GM23338 (cell line): ENCODE data around the gene ATP2B1. TPM values are rescaled to one million over a fixed set of nuclear protein-coding genes. Genes with fewer than 3 reads are reported as not detected.

Experiments used
- ATAC-seq: fragments of 200-7000 bp; cut with Tn5 transposase; 3 replicates; pipeline ENCODE4 v1.9.1; 2020
- DNase-seq: peaks from one replicate; pipeline ENCODE4 v3.0.0-alpha.2; 2015; ENCODE audit warnings: low spot score
- H2AFZ ChIP-seq: fragments of 200-600 bp; sonication (generic); 2 replicates; pipeline ENCODE4 v1.8.0; 2016; ENCODE audit warnings: antibody characterized with exemption, mild to moderate bottlenecking, moderate library complexity
- H3F3A ChIP-seq: fragments of 200-600 bp; sonication (generic); replicated peaks from 2 replicates; pipeline ENCODE4 v1.8.0; 2017; ENCODE audit warnings: antibody characterized with exemption, mixed run types, low read depth
- H3K27ac ChIP-seq: fragments of 200-600 bp; sonication (generic); 2 replicates; pipeline ENCODE4 v1.6.1; 2016; ENCODE audit warnings: low read depth
- H3K27me3 ChIP-seq: fragments of 200-600 bp; sonication (generic); 2 replicates; pipeline ENCODE4 v1.8.0; 2016; ENCODE audit warnings: mild to moderate bottlenecking, mixed run types, moderate library complexity; ENCODE audit not compliant: insufficient read depth
- H3K36me3 ChIP-seq: fragments of 200-600 bp; sonication (generic); 2 replicates; pipeline ENCODE4 v1.8.0; 2016; ENCODE audit warnings: mild to moderate bottlenecking; ENCODE audit not compliant: insufficient read depth
- H3K4me1 ChIP-seq: fragments of 200-600 bp; sonication (generic); 2 replicates; pipeline ENCODE4 v1.8.0; 2016; ENCODE audit warnings: mild to moderate bottlenecking, moderate library complexity; ENCODE audit not compliant: insufficient read depth
- H3K4me2 ChIP-seq: fragments of 200-600 bp; sonication (generic); 2 replicates; pipeline ENCODE4 v1.7.1; 2017; ENCODE audit warnings: mixed run types
- H3K4me3 ChIP-seq: fragments of 200-600 bp; sonication (generic); 2 replicates; pipeline ENCODE4 v1.6.1; 2016; ENCODE audit warnings: mixed run types
- H3K79me2 ChIP-seq: fragments of 200-600 bp; sonication (generic); replicated peaks from 2 replicates; pipeline ENCODE4 v1.8.0; 2017; ENCODE audit warnings: mild to moderate bottlenecking; ENCODE audit not compliant: insufficient read depth
- H3K9me2 ChIP-seq: fragments of 200-600 bp; sonication (generic); 2 replicates; pipeline ENCODE4 v1.8.0; 2017; ENCODE audit not compliant: insufficient read depth
- H4K20me1 ChIP-seq: fragments of 200-600 bp; sonication (generic); replicated peaks from 2 replicates; pipeline ENCODE4 v1.8.0; 2017; ENCODE audit warnings: mild to moderate bottlenecking; ENCODE audit not compliant: insufficient read depth
- H3K27ac Mint-ChIP-seq: 2 replicates; pipeline ENCODE4 v1.8.0; 2020; ENCODE audit warnings: inconsistent platforms, mild to moderate bottlenecking, moderate library complexity, mixed read lengths
- H3K27me3 Mint-ChIP-seq: 3 replicates; pipeline ENCODE4 v1.8.0; 2022; ENCODE audit warnings: low read depth, mild to moderate bottlenecking, moderate library complexity, mixed read lengths, inconsistent platforms; ENCODE audit not compliant: insufficient read depth, poor library complexity
- H3K36me3 Mint-ChIP-seq: 3 replicates; pipeline ENCODE4 v1.8.0; 2021; ENCODE audit warnings: low read depth, mild to moderate bottlenecking, inconsistent platforms, moderate library complexity, mixed read lengths
- H3K4me1 Mint-ChIP-seq: 3 replicates; pipeline ENCODE4 v1.8.0; 2020; ENCODE audit warnings: mild to moderate bottlenecking, inconsistent platforms, mixed read lengths
- H3K4me3 Mint-ChIP-seq: 3 replicates; pipeline ENCODE4 v1.8.0; 2021; ENCODE audit warnings: moderate library complexity, mild to moderate bottlenecking, inconsistent platforms, mixed read lengths
- H3K9me3 Mint-ChIP-seq: 3 replicates; pipeline ENCODE4 v1.8.0; 2020; ENCODE audit warnings: moderate library complexity, mild to moderate bottlenecking, inconsistent platforms, mixed read lengths
- CREB1 ChIP-seq: fragments of 250-450 bp; sonication (Bioruptor Pico); IDR thresholded peaks from 2 replicates; pipeline ENCODE4 v1.5.0; 2020; ENCODE audit warnings: low read depth, mild to moderate bottlenecking, moderate library complexity
- EZH2 ChIP-seq: fragments of 200-600 bp; sonication (generic); IDR thresholded peaks from one replicate; pipeline ENCODE4 v1.8.0; 2017; ENCODE audit warnings: antibody characterized with exemption, mild to moderate bottlenecking, low read depth; ENCODE audit not compliant: unreplicated experiment
- EZH2phosphoT487 ChIP-seq: fragments of 200-600 bp; sonication (generic); IDR thresholded peaks from one replicate; pipeline ENCODE4 v1.8.1; 2018; ENCODE audit warnings: antibody characterized with exemption; ENCODE audit not compliant: unreplicated experiment
- JUNB ChIP-seq: IDR thresholded peaks from one replicate; pipeline ENCODE4 v1.6.1; 2016; ENCODE audit warnings: antibody characterized with exemption; ENCODE audit not compliant: unreplicated experiment
- NANOG ChIP-seq: IDR thresholded peaks from 2 replicates; pipeline ENCODE4 v1.6.1; 2016; ENCODE audit warnings: antibody characterized with exemption, borderline replicate concordance
- POLR2AphosphoS5 ChIP-seq: IDR thresholded peaks from 2 replicates; pipeline ENCODE4 v1.6.1; 2016; ENCODE audit warnings: antibody characterized with exemption, low read depth
- STAT1 ChIP-seq: IDR thresholded peaks from one replicate; pipeline ENCODE4 v1.6.1; 2016; ENCODE audit warnings: antibody characterized with exemption; ENCODE audit not compliant: unreplicated experiment
- ZNF114 ChIP-seq: fragments of 250-450 bp; sonication (Bioruptor Pico); IDR thresholded peaks from 2 replicates; pipeline ENCODE4 v1.5.0; 2020; ENCODE audit warnings: mild to moderate bottlenecking, moderate library complexity
- ZNF331 ChIP-seq: fragments of 250-450 bp; sonication (Bioruptor Pico); IDR thresholded peaks from 2 replicates; pipeline ENCODE4 v1.5.0; 2020; ENCODE audit warnings: low read depth, mild to moderate bottlenecking, moderate library complexity
- polyA plus RNA-seq: library from polyadenylated mRNA; unstranded; fragments of >200 nt; fragmentation: Nextera tagmentation; extraction: Ambion mirVana; gene quantifications from 2 replicates; pipeline ENCODE4 v1.2.1, GENCODE V29; 2016
- total RNA-seq: library from RNA; depleted of rRNA; stranded (reverse); fragments of >200 nt; shearing (Covaris generic); gene quantifications from 2 replicates; pipeline ENCODE4 v1.2.3, GENCODE V29; 2014
- TF ChIP-seq, protein P1 (sequence below): IDR thresholded peaks from one replicate; pipeline ENCODE4 v1.6.1; 2018; ENCODE audit warnings: antibody characterized with exemption; ENCODE audit not compliant: unreplicated experiment
- TF ChIP-seq, protein P2 (sequence below): fragments of 250-450 bp; sonication (Bioruptor Pico); IDR thresholded peaks from 2 replicates; pipeline ENCODE4 v1.5.0; 2020; ENCODE audit warnings: mild to moderate bottlenecking, moderate library complexity
- TF ChIP-seq, protein P3 (sequence below), 2 experiments: fragments of 200-600 bp in 1 of 2; sonication (generic) in 1 of 2; conservative IDR thresholded peaks; 2 replicates each; pipeline versions ENCODE4 v1.5.1 to v1.6.1; 2016 to 2017; ENCODE audit warnings: antibody characterized with exemption in 2 of 2, low read depth in 2 of 2, mild to moderate bottlenecking in 2 of 2, moderate library complexity in 1 of 2
- TF ChIP-seq, protein P4 (sequence below): IDR thresholded peaks from 2 replicates; pipeline ENCODE4 v1.6.1; 2016; ENCODE audit warnings: antibody characterized with exemption

Gene ATP2B1
- total and polyA plus RNA-seq, 2 experiments from 2014 or later = 39.3 to 42.3 TPM

DNA sequence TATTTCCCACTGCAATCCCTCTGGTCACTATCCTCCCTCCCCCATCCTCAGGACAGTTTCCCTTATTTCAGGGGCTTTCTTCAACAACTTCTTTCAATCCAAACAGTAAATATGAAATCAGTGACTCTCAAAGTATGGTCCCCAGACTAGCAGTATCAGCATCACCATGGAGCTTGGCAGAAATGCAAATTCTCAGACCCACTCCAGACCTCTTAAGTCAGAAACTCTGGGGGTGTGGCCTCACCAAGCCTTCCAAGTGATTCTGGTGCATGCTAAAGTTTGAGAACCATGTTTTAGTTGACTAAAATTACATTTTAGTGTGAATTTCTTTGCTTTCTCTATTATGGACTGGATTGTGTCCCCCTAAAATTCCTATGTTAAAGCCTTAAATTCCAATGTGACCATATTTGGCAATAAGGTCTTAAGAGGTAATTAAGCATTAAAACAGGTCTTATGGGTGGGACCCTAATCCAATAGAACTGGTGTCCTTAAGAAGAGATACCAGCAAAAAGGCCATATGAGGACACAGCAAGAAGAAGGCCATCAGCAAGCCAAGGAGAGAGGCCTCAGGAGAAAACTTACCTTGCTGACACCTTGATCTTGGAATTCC is 23.2 kb downstream of the ATP2B1 start:
- Histone ChIP-seq H3K27me3 (no peaks in the 10 kb centered on the region), H2AFZ (no peak overlapping the region), H3F3A (no peaks in the 10 kb centered on the region), H3K27ac (no peak overlapping the region), H4K20me1 (peaks cover 10% of the 10 kb centered on the region), H3K4me2 (no peak overlapping the region), H3K4me3 (no peak overlapping the region), H3K9me2 (no peaks in the 10 kb centered on the region), H3K4me1 (peaks cover 11% of the 10 kb centered on the region), H3K79me2 (peaks cover 87% of the 10 kb centered on the region), H3K36me3 (no peaks in the 10 kb centered on the region)
- no peak for DNase-seq
- H3K27ac Mint-ChIP-seq = peak overlapping the region; percentile 57
- no peaks in the 10 kb centered on the region for H3K27me3 Mint-ChIP-seq
- no peak for TF ChIP-seq CREB1 (CRISPR knock-in tag)
- no peak for TF ChIP-seq JUNB
- TF ChIP-seq, protein P1, sequence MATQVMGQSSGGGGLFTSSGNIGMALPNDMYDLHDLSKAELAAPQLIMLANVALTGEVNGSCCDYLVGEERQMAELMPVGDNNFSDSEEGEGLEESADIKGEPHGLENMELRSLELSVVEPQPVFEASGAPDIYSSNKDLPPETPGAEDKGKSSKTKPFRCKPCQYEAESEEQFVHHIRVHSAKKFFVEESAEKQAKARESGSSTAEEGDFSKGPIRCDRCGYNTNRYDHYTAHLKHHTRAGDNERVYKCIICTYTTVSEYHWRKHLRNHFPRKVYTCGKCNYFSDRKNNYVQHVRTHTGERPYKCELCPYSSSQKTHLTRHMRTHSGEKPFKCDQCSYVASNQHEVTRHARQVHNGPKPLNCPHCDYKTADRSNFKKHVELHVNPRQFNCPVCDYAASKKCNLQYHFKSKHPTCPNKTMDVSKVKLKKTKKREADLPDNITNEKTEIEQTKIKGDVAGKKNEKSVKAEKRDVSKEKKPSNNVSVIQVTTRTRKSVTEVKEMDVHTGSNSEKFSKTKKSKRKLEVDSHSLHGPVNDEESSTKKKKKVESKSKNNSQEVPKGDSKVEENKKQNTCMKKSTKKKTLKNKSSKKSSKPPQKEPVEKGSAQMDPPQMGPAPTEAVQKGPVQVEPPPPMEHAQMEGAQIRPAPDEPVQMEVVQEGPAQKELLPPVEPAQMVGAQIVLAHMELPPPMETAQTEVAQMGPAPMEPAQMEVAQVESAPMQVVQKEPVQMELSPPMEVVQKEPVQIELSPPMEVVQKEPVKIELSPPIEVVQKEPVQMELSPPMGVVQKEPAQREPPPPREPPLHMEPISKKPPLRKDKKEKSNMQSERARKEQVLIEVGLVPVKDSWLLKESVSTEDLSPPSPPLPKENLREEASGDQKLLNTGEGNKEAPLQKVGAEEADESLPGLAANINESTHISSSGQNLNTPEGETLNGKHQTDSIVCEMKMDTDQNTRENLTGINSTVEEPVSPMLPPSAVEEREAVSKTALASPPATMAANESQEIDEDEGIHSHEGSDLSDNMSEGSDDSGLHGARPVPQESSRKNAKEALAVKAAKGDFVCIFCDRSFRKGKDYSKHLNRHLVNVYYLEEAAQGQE = no peak
- no peak for TF ChIP-seq EZH2phosphoT487
- TF ChIP-seq, protein P2, sequence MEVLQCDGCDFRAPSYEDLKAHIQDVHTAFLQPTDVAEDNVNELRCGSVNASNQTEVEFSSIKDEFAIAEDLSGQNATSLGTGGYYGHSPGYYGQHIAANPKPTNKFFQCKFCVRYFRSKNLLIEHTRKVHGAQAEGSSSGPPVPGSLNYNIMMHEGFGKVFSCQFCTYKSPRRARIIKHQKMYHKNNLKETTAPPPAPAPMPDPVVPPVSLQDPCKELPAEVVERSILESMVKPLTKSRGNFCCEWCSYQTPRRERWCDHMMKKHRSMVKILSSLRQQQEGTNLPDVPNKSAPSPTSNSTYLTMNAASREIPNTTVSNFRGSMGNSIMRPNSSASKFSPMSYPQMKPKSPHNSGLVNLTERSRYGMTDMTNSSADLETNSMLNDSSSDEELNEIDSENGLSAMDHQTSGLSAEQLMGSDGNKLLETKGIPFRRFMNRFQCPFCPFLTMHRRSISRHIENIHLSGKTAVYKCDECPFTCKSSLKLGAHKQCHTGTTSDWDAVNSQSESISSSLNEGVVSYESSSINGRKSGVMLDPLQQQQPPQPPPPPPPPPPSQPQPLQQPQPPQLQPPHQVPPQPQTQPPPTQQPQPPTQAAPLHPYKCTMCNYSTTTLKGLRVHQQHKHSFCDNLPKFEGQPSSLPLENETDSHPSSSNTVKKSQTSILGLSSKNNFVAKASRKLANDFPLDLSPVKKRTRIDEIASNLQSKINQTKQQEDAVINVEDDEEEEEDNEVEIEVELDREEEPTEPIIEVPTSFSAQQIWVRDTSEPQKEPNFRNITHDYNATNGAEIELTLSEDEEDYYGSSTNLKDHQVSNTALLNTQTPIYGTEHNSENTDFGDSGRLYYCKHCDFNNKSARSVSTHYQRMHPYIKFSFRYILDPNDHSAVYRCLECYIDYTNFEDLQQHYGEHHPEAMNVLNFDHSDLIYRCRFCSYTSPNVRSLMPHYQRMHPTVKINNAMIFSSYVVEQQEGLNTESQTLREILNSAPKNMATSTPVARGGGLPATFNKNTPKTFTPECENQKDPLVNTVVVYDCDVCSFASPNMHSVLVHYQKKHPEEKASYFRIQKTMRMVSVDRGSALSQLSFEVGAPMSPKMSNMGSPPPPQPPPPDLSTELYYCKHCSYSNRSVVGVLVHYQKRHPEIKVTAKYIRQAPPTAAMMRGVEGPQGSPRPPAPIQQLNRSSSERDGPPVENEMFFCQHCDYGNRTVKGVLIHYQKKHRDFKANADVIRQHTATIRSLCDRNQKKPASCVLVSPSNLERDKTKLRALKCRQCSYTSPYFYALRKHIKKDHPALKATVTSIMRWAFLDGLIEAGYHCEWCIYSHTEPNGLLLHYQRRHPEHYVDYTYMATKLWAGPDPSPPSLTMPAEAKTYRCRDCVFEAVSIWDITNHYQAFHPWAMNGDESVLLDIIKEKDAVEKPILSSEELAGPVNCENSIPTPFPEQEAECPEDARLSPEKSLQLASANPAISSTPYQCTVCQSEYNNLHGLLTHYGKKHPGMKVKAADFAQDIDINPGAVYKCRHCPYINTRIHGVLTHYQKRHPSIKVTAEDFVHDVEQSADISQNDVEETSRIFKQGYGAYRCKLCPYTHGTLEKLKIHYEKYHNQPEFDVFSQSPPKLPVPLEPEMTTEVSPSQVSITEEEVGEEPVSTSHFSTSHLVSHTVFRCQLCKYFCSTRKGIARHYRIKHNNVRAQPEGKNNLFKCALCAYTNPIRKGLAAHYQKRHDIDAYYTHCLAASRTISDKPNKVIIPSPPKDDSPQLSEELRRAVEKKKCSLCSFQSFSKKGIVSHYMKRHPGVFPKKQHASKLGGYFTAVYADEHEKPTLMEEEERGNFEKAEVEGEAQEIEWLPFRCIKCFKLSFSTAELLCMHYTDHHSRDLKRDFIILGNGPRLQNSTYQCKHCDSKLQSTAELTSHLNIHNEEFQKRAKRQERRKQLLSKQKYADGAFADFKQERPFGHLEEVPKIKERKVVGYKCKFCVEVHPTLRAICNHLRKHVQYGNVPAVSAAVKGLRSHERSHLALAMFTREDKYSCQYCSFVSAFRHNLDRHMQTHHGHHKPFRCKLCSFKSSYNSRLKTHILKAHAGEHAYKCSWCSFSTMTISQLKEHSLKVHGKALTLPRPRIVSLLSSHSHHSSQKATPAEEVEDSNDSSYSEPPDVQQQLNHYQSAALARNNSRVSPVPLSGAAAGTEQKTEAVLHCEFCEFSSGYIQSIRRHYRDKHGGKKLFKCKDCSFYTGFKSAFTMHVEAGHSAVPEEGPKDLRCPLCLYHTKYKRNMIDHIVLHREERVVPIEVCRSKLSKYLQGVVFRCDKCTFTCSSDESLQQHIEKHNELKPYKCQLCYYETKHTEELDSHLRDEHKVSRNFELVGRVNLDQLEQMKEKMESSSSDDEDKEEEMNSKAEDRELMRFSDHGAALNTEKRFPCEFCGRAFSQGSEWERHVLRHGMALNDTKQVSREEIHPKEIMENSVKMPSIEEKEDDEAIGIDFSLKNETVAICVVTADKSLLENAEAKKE = no peak
- TF ChIP-seq ZNF114 (CRISPR knock-in tag) = no peak
- TF ChIP-seq, protein P3, sequence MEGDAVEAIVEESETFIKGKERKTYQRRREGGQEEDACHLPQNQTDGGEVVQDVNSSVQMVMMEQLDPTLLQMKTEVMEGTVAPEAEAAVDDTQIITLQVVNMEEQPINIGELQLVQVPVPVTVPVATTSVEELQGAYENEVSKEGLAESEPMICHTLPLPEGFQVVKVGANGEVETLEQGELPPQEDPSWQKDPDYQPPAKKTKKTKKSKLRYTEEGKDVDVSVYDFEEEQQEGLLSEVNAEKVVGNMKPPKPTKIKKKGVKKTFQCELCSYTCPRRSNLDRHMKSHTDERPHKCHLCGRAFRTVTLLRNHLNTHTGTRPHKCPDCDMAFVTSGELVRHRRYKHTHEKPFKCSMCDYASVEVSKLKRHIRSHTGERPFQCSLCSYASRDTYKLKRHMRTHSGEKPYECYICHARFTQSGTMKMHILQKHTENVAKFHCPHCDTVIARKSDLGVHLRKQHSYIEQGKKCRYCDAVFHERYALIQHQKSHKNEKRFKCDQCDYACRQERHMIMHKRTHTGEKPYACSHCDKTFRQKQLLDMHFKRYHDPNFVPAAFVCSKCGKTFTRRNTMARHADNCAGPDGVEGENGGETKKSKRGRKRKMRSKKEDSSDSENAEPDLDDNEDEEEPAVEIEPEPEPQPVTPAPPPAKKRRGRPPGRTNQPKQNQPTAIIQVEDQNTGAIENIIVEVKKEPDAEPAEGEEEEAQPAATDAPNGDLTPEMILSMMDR (conservative IDR thresholded peaks at IDR 0.05; ENCODE audit: low read depth in 2 of 2) = no peak
- no peak for TF ChIP-seq NANOG
- no peak for TF ChIP-seq EZH2
- no peak for TF ChIP-seq POLR2AphosphoS5
- TF ChIP-seq STAT1 = no peak
- TF ChIP-seq ZNF331 (CRISPR knock-in tag) = no peak
- TF ChIP-seq, protein P4, sequence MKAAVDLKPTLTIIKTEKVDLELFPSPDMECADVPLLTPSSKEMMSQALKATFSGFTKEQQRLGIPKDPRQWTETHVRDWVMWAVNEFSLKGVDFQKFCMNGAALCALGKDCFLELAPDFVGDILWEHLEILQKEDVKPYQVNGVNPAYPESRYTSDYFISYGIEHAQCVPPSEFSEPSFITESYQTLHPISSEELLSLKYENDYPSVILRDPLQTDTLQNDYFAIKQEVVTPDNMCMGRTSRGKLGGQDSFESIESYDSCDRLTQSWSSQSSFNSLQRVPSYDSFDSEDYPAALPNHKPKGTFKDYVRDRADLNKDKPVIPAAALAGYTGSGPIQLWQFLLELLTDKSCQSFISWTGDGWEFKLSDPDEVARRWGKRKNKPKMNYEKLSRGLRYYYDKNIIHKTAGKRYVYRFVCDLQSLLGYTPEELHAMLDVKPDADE = no peak
- H3K36me3 Mint-ChIP-seq = peaks cover 16% of the 10 kb centered on the region
- H3K9me3 Mint-ChIP-seq = peaks cover 22% of the 10 kb centered on the region
- H3K4me3 Mint-ChIP-seq = no peak overlapping the region
- ATAC-seq = no peak
- peaks cover 11% of the 10 kb centered on the region for H3K4me1 Mint-ChIP-seq
